GM21619 (cell line): Measurements from ENCODE around the gene OR4A47.
"Not testable (repeated sequence)": the region's sequence is repeated elsewhere in the genome, so short reads cannot be mapped to it uniquely, and the experiment has no call there.

Source experiments
- ATAC-seq: cut with Tn5 transposase; IDR thresholded peaks from one replicate; pipeline ENCODE4 v1.9.1; 2021; ENCODE audit not compliant: unreplicated experiment

The OR4A47 gene

GRCh38 chr11:48488493-48488892, at the start of gene OR4A47:
OR4A47 (plus strand) TSS chr11:48488793; CDS start chr11:48488793, 0 bp downstream.
- ATAC-seq: not testable (repeated sequence)

- ATAC-seq: not testable (repeated sequence)
Measured at GRCh38 chr11:48455909-48456308, 32.7 kb upstream of the OR4A47 start.

DNA sequence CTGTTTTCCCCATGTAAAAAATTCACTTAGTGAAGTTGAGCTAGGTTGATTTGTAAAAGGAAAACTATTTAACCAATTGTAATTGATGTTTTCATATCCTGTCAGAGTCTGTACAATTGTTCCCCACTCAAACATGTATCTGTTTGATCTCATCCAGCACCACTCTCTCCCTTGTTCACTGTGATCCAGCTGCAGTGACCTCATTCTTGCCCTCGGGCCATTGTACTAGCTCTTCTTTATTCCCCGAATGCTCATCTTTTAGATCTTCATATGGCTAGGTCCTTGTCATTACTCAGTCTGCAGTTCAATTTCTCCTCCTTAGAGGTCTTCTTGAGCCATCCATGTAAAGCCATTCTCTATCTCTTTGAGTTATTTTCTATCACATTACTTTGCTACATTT, 14.6 kb upstream of the OR4A47 start:
- ATAC-seq: not testable (repeated sequence)

DNA sequence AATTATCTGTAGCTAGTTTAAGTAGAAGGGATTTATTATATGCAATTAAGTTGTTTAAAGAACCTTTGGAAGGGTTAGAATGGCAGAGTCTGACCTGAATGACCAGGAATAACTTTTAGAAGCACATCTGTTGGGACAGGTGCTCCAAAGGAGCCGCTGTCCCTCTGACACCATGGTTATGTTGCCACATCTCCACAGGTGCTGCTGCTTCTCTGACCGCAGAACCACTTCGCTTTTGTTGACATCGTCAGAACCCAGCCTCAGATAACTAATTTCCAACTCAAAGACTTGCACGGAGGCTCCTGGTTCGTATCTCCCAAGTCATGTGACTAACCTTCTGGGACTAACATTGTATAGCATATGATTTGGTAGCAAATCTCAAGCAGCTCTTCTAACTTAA, 13.9 kb upstream of the OR4A47 start:
- not testable (repeated sequence) for ATAC-seq

DNA sequence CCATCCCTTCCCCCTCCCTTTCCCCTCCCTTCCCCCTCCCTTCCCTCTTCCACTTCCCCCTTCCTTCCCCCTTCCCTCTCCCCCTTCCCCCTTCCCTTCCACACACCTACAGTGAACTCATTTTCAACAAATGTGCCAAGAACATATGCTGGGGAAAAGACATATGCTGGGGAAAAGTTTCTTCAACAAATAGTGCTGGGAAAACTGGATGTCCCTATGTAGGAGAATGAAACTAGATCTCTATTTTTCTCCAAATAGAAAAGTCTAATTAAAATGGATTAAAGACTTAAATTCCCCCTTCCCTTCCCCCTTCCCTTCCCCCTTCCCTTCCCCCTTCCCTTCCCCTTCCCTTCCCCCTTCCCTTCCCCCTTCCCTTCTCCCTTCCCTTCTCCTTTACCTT, 17.6 kb downstream of the OR4A47 start:
- not testable (repeated sequence) for ATAC-seq

DNA sequence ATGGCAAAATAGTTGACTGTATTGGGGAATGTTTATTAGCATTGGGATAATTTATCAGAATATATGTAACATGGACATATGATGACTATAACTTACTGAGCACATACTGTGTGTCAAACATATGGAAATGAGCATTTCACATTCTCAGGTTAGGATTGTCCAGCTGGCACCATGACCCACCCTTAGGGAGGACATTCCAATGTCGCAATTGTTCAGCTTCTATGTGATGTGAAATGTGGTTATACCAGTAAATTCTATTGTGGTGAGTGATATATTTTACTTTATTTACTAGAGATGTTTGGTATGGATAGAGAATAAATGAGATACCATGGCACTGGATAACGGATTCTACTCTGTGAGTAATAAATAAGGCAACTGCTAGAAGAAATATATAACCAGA, 50.4 kb downstream of the OR4A47 start:
- no peak for ATAC-seq
